GM19238 (cell line): Measurements from ENCODE around the gene LSR.

Experiments
- DNase-seq: peaks from one replicate; pipeline ENCODE4 v3.0.0; 2011; ENCODE audit warnings: low spot score; ENCODE audit not compliant: insufficient read length

LSR gene, protein sequence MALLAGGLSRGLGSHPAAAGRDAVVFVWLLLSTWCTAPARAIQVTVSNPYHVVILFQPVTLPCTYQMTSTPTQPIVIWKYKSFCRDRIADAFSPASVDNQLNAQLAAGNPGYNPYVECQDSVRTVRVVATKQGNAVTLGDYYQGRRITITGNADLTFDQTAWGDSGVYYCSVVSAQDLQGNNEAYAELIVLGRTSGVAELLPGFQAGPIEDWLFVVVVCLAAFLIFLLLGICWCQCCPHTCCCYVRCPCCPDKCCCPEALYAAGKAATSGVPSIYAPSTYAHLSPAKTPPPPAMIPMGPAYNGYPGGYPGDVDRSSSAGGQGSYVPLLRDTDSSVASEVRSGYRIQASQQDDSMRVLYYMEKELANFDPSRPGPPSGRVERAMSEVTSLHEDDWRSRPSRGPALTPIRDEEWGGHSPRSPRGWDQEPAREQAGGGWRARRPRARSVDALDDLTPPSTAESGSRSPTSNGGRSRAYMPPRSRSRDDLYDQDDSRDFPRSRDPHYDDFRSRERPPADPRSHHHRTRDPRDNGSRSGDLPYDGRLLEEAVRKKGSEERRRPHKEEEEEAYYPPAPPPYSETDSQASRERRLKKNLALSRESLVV

DNA sequence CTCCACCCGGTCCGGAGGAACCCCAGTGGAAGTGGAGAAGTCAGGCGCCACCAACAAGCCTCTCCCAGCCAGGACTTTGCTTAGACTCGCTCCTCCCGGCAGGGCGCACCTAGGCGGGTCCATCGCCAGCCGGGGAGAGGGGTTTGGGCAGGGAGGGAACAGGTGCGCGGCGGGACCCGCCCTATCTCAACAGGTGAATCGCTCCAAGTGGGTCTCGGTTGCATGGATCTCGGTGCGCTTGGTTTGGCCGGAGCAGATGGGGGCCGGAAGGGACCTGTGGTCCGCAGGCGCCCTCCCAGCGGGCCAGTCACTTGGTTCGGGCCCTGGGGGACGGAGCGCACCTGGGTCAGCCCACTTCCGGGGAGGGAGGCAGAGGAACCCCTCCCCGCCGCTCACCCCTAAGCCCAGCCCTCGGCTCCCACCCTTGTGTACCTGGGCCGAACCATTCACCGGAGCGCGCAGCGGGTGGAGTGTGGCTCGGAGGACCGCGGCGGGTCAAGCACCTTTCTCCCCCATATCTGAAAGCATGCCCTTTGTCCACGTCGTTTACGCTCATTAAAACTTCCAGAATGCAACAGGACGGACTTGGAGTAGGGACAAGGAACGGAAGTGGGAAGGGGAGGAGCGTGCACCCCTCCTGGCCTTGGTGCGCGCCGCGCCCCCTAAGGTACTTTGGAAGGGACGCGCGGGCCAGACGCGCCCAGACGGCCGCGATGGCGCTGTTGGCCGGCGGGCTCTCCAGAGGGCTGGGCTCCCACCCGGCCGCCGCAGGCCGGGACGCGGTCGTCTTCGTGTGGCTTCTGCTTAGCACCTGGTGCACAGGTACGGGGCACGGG lies at the start of gene LSR:
Gene LSR, plus strand, starts transcription at position 693 of the 836 bp plus-strand sequence. Its CDS starts 21 bp downstream, at position 714.
- DNase-seq: peak; percentile 95

GRCh38 chr19:35199481-35199880 lies 49.3 kb upstream of the LSR start:
- no peak for DNase-seq

DNA sequence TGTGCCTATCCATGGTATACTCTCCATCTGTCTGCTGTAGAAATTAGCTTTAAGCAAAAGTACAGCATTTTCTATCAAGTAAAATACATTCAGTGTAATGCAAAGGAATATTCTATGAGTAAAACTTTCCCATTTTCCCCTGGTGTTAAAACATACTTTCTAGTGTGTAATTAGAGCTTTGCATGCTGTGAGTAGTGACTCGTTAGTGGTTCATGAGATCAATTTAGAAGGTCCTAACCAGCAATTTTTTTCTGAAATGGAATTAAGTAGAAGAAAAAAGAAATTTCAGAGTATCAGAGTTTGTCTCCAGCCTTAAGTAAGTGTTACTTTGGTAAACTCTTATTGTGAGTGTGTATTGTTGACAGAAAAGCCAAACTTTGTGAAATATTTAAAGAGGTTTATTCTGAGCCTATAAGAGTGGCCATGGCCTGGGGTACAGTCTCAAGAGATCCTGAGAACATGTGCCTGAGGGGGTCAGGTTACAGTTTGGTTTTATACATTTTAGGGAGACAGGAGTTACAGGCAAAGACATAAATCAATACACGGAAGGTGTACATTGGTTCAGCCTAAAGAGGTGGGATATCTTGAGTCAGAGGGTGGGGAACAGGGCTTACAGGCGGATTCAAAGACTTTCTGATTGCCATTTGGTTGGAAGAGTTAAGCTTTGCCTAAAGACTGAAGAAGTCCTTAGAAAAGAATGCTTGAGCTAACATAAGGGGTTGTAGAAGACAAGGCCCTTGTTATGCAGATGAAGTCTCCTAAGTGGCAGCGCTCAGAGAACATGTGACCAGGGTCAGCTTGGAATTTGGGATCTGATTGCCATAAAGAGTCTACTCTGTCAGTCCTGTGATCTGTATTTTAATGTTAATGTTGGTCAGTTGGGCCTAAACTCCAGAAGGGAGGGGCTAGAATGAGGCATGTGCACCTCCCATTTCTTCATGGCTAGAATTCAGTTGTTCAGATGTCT lies 45.8 kb upstream of the LSR start:
- no peak for DNase-seq

DNA sequence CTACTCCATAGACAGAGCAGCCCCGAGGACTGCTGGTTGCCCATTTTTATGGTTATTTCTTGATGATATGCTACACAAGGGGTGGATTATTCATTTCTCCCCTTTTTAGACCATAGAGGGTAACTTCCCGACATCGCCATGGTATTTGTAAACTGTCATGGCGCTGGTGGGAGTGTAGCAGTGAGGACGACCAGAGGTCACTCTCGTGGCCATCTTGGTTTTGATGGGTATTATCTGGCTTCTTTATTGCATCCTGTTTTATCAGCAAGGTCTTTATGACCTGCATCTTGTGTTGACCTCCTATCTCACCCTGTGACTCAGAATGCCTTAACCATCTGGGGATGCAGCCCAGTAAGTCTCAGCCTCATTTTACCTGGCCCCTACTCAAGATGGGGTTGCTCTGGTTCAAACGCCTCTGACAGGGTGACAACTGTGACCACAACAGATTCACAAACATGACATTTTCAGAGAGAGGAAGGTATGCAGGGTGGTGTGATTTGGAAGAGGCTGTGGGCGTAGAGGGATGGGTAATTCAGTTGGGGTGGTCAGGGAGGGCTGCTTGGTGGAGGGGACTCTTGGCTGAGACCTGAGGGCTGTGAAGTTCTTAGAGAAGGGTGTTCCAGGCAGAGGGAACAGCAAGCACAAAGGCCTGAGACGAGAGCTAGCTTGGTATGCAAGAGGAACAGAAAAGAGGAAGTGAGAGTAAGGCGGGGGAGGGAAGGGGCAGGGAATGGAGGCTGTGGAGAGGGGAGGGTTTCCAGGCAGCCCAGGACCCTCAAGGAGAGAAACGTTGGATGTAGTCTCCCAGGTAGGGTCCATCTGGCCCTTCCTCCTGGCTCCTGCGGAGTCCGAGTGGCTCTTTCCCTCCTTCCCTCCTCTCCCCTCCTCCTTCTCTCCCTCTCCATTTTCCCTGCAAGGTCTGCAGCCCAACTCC lies 43.7 kb upstream of the LSR start:
- peak; percentile 42 for DNase-seq

DNA sequence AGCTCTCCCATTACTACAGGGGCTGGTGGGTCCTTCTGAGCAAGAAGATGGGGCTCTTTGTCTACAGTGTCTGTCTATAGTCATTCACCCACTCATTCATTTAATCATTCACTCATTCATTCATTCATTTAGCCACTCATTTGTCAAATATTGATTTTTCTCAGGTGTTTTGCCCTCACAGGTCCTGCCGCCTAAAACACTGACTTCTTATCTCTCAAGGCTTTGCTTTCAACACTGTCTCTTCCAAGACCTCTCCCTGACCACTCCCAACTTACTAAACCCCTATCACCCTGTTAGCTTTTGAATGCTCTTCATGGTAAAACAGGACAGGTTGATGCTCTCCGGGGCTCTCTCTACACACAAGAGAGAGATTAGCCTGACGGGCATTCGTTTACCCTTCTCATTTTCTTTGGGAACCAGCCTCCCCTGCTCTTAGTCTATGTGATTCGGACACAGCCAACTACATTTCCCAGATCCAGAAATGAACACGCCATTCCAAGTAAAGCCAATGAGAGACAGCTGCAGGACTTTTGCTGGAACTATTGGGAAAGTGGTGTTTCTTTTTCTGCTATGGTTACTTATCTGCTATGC lies 43.0 kb upstream of the LSR start:
- DNase-seq: no peak

- DNase-seq: no peak
These were observed 42.4 kb upstream of the LSR start for GRCh38 chr19:35206379-35206778.

DNA sequence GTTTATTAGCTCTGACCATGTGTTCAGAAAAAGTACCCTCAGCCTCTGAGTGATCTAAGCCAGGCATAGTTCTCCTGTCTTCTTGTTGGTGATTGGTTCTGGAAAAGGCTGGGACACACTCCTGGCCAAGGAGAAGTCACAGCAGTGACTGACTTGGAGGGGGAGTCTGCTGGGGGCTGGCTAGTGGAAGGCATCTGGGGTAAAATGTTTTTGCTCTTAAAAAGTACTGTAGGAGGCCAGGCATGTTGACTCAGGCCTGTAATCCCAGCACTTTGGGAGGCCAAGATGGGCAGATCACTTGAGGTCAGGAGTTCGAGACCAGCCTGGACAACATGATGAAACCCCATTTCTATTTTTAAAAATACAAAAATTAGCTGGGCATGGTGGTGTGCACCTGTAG lies 41.9 kb upstream of the LSR start:
- DNase-seq: no peak

GRCh38 chr19:35207391-35207871 lies 41.4 kb upstream of the LSR start:
- DNase-seq: no peak

- no peak for DNase-seq
These were observed 40.7 kb upstream of the LSR start for GRCh38 chr19:35208121-35208520.

DNA sequence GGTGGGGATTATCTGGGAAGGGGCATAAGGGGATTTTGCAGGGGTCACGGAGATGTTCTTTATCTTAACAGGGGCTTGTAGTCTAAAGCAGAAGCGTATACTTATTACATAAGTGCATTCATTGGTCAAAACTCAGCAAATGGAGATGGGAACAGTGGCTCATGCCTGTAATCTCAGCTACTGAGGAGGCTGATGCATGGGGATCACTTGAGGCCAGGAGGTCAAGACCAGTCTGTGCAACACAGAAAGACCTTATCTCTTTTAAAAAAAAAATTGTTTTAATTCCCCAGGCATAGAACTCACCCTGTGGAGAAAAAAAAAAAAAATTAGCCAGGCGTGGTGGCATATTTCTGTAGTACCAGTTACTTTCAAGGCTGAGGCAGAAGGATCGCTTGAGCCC lies 39.2 kb upstream of the LSR start:
- DNase-seq: no peak

GRCh38 chr19:35211545-35212230 lies 37.1 kb upstream of the LSR start:
- no peak for DNase-seq

DNA sequence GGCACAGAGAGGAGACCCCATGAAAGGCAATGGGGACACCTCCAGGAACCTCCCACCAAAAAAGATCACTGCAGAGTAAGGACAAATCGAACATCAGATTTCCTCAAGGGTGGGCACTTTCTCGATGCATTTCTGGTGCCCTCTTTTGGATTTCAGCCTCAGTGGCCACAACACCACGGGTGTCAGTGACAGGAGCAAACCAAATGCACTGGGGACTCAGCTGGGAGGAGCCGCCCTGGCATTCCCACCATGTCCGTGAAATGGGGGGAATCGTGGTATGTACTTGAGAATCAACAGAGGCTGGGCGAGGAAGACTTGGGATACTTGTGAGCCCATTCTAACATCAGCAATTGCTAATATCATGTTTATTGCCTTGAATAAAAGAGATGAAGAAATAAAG lies 36.6 kb upstream of the LSR start:
- no peak for DNase-seq

GRCh38 chr19:35213663-35214632 lies 34.9 kb upstream of the LSR start:
- DNase-seq: peak; percentile 29

DNA sequence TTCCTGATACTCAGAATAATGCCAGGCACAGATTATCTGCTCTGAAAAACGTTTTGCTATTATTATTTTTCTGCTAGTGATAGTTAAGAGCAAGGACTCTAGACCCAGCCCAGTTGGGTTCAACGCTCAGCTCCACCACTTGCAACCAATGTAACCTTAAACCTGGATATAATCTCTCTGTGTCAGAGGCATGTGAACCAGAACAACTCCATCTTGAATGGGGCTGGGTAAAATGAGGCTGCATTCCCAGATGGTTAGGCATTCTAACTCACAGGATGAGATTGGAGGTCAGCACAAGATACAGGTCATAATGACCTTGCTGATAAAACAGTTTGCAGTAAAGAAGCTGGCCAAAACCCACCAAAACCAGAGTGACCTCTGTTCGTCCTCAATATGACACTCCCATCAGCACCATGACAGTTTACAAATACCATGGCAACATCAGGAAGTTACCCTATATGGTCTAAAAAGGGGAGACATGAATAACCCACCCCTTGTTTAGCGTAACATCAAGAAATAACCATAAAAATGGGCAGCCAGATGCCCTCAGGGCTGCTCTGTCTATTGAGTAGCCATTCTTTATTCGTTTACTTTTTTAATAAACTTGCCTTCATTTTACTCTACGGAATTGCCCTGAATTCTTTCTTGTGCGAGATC lies 33.9 kb upstream of the LSR start:
- DNase-seq: no peak

DNA sequence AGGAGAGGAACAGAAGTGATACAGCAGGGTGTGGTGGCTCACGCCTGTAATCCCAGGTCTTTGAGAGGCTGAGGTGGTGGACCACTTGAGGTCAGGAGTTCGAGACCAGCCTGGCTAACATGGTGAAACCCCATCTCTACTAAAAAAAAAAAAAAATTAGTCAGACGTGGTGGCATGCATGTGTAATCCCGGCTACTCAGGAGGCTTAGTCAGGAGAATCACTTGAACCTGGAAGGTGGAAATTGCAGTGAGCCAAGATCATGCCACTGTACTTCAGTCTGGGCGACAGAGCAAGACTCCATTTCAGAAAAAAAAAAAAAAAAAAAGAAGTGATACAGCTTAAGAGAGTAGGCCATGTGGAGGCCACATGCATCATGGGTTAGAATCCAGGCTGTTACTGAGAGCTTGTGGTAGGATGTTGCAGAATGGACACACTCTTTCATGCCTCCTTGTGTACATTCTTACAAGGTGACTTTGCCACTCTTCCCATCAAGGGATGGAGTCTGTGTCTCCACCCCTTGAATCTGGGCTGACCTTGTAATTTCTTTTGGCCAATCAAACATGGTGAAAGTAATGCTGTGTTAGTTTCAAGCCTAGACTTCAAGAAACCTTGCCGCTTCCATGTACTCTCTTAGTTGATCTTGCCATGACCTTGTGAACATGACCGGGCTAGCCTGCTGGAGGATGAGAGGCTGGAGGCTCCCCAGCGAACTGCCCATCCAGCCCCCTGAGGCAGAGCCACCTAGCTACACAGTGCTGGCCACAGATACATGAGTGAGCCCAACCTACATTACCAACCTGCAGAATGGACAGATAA lies 32.6 kb upstream of the LSR start:
- DNase-seq: no peak
